HEK293T (cell line): ENCODE results near the gene PDPK1.
A peak's percentile ranks its signal among the peaks of the same experiment; 100 is the strongest.
"Not testable (repeated sequence)": the region's sequence is repeated elsewhere in the genome, so short reads cannot be mapped to it uniquely, and the experiment has no call there.

Source experiments
- CTCF ChIA-PET: fragments of 350-600 bp; formaldehyde crosslinking; extraction: SDS; loops from one replicate; lab custom pipeline; 2021; ENCODE audit warnings: antibody characterized with exemption, inconsistent platforms; lab: Yijun Ruan, JAX
- POLR2A ChIA-PET: fragments of 350-600 bp; formaldehyde crosslinking; extraction: SDS; loops from one replicate; lab custom pipeline; 2020; ENCODE audit warnings: antibody characterized with exemption, inconsistent platforms; lab: Yijun Ruan, JAX
- DNase-seq: peaks from one replicate; pipeline ENCODE4 v3.0.0; 2012; ENCODE audit warnings: mixed read lengths; ENCODE audit errors: extremely low spot score
- ARNT ChIP-seq: fragments of 450-650 bp; IDR thresholded peaks from 2 replicates; pipeline ENCODE4 v1.6.1; 2017; ENCODE audit warnings: mild to moderate bottlenecking
- BHLHE40 ChIP-seq: fragments of 450-650 bp; IDR thresholded peaks from 2 replicates; pipeline ENCODE4 v1.6.1; 2016; ENCODE audit warnings: mild to moderate bottlenecking, moderate library complexity, borderline replicate concordance
- CTBP1 ChIP-seq: fragments of 450-650 bp; IDR thresholded peaks from 2 replicates; pipeline ENCODE4 v1.6.1; 2016; ENCODE audit warnings: borderline replicate concordance
- ELF4 ChIP-seq: fragments of 450-650 bp; IDR thresholded peaks from 2 replicates; pipeline ENCODE4 v1.6.1; 2017; ENCODE audit warnings: antibody characterized with exemption
- FOXA1 ChIP-seq: fragments of 450-650 bp; IDR thresholded peaks from 2 replicates; pipeline ENCODE4 v1.6.1; 2016; ENCODE audit warnings: mild to moderate bottlenecking
- FOXK2 ChIP-seq: fragments of 450-650 bp; IDR thresholded peaks from 2 replicates; pipeline ENCODE4 v1.6.1; 2016; ENCODE audit warnings: mild to moderate bottlenecking
- FOXM1 ChIP-seq: fragments of 450-650 bp; IDR thresholded peaks from 2 replicates; pipeline ENCODE4 v1.6.1; 2017; ENCODE audit warnings: mild to moderate bottlenecking, borderline replicate concordance
- HDGF ChIP-seq: fragments of 450-650 bp; IDR thresholded peaks from 2 replicates; pipeline ENCODE4 v1.6.1; 2017; ENCODE audit warnings: antibody characterized with exemption, borderline replicate concordance
- L3MBTL2 ChIP-seq: fragments of 450-650 bp; conservative IDR thresholded peaks from 2 replicates; pipeline ENCODE4 v1.6.1; 2016; ENCODE audit warnings: mild to moderate bottlenecking
- LEF1 ChIP-seq: fragments of 450-650 bp; IDR thresholded peaks from 2 replicates; pipeline ENCODE4 v1.6.1; 2017; ENCODE audit warnings: mild to moderate bottlenecking, borderline replicate concordance
- NFRKB ChIP-seq: fragments of 450-650 bp; IDR thresholded peaks from 2 replicates; pipeline ENCODE4 v1.6.1; 2016; ENCODE audit warnings: mild to moderate bottlenecking, moderate library complexity
- PKNOX1 ChIP-seq: fragments of 450-650 bp; IDR thresholded peaks from 2 replicates; pipeline ENCODE4 v1.6.1; 2016
- SP1 ChIP-seq: fragments of 450-650 bp; IDR thresholded peaks from 2 replicates; pipeline ENCODE4 v1.6.1; 2017
- SUZ12 ChIP-seq: fragments of 450-650 bp; IDR thresholded peaks from 2 replicates; pipeline ENCODE4 v1.6.1; 2016; ENCODE audit warnings: mild to moderate bottlenecking
- TARDBP ChIP-seq: fragments of 450-650 bp; IDR thresholded peaks from 2 replicates; pipeline ENCODE4 v1.6.1; 2016
- ZNF384 ChIP-seq: fragments of 450-650 bp; IDR thresholded peaks from 2 replicates; pipeline ENCODE4 v1.6.1; 2016

The PDPK1 gene

DNA sequence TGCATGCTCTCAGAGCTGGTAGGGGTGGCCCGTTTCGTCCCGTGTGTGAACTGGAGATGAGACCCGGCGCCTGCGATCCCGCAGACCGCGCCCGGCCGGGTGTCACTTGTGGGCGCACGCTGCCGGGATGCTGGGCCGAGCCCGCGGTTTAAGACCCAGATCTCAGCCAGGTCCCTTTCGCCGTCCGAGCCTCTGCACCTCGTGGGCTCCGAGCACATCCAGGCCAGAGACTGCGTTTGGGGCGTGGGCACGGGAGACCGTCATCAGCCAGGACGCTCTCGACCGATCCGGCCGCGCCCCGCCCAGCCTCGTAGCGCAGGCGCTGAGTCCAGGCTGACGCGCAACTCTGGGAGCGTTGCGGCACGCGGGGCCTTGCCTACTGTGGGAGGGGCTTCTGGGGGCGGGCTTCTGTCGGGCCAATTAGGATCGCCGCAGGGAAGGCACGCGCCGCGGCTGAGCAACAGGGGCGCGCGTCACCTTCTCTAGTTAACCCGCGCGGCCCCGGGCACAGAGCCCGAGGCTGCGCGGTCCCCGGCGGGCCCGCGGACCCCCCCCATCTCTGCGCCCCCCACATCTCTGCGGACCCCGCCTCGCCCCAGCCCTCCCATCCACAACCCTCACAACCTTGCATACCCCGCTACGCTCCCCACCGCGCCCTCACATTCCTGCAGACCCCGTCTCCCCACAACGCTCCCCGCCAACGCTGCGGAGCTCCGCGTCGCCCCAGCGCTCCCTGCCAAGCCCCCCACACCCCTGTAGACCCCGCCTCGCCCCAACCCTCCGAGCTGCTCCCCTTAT is 5.9 kb upstream of the PDPK1 start:
- DNase-seq, result peak; percentile 93

GRCh38 chr16:2532494-2533141 is 5.2 kb upstream of the PDPK1 start:
- ChIA-PET CTCF (no interaction called here), POLR2A (interaction anchor here (0.7 to 1.3 kb wide), 5 partner anchors 12 to 73 kb away, joined by 3 to 6 read pairs (median 3); partner anchors contain the start of genes AMDHD2 and TEDC2)
- no peak for DNase-seq
- TF ChIP-seq PKNOX1, result no peak
- TF ChIP-seq BHLHE40, result no peak
- no peak for TF ChIP-seq HDGF
- no peak for TF ChIP-seq SP1
- TF ChIP-seq FOXM1, result no peak
- 0 out of 2 replicates have a peak, but pooled peaks have one; percentile 17 for TF ChIP-seq L3MBTL2
- TF ChIP-seq NFRKB, result no peak
- no peak for TF ChIP-seq TARDBP
- TF ChIP-seq ZNF384, result no peak

More for the DNA sequence above, 5.9 kb upstream of the PDPK1 start:
- POLR2A ChIA-PET, result interaction anchor here (0.7 to 1.7 kb wide), 8 partner anchors 10 to 72 kb away, joined by 3 to 8 read pairs (median 4); partner anchors contain the start of genes AMDHD2 and TEDC2
- TF ChIP-seq HDGF (0 out of 2 replicates have a peak, but pooled peaks have one; percentile 79), SUZ12 (no peak), L3MBTL2 (peak; percentile 73)
- CTCF ChIA-PET, result no interaction called here

GRCh38 chr16:2533142-2533755 is 4.6 kb upstream of the PDPK1 start:
- CTCF ChIA-PET, DNase-seq: not testable (repeated sequence)
- peak; percentile 90 for TF ChIP-seq ZNF384
- POLR2A ChIA-PET, result interaction anchor here (0.8 to 1.3 kb wide), 4 partner anchors 13 to 73 kb away, joined by 3 to 6 read pairs (median 4); partner anchors contain the start of genes AMDHD2 and TEDC2

GRCh38 chr16:2533912-2534311 is 3.9 kb upstream of the PDPK1 start:
- ChIA-PET POLR2A (no interaction called here), CTCF (no interaction called here)
- DNase-seq, result no peak
- TF ChIP-seq ARNT (no peak), TARDBP (no peak), BHLHE40 (no peak), ZNF384 (no peak), PKNOX1 (no peak), SUZ12 (no peak), NFRKB (no peak), FOXM1 (no peak), L3MBTL2 (no peak), FOXA1 (no peak), SP1 (no peak), HDGF (no peak), FOXK2 (no peak), CTBP1 (no peak), LEF1 (no peak), ELF4 (no peak)

DNA sequence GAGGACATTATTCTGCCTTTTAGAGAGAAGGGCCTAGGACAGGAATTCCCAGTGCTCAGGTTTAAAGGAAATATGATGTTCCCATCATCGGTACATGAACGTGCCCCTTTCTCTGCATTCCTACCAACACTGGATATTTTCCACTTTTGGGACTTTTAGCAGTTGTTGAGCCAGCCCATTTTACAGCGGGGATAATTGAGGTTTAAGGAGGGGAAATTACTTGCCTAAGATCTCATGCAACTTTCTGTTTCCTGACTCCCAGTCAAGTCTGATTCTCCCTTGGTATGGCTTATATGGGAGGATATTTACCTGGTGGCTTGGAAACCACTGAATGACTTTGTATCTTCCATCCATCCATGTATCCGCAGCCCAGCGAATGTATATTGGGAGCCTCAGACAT is 3.5 kb upstream of the PDPK1 start:
- CTCF ChIA-PET, POLR2A ChIA-PET, DNase-seq: not testable (repeated sequence)

DNA sequence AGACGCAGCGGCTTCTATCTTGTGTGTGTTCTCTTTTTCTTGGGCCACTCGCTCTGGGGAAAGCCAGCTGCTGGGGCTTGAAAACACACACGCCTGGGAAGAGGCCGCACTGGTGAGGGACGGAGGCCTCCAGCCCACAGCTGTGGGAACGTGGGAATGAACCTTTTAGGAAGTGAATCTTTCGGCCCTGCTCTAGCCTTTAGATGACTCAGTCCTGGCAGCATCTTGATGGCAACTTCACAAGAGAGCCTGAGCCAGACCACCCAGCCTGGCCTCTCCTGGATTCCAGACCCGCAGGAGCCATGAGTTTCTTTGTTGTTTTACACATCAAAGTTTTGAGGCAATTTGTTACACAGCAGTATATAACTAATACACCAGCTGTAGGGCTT is 2.2 kb upstream of the PDPK1 start:
- no peak for DNase-seq
- ChIA-PET POLR2A (interaction anchor here (1.0 to 1.3 kb wide), 2 partner anchors 20 to 380 kb away, joined by 3 read pairs; partner anchors contain the start of gene TRAF7), CTCF (no interaction called here)
- TF ChIP-seq FOXK2, result no peak
- TF ChIP-seq FOXM1, result no peak
- no peak for TF ChIP-seq CTBP1
- no peak for TF ChIP-seq BHLHE40
- TF ChIP-seq TARDBP, result no peak
- no peak for TF ChIP-seq NFRKB
- no peak for TF ChIP-seq SUZ12
- no peak for TF ChIP-seq PKNOX1
- no peak for TF ChIP-seq LEF1
- TF ChIP-seq HDGF, result no peak
- TF ChIP-seq ELF4, result no peak
- TF ChIP-seq ARNT, result no peak
- no peak for TF ChIP-seq L3MBTL2
- no peak for TF ChIP-seq ZNF384

GRCh38 chr16:2539192-2539844 is 1.5 kb downstream of the PDPK1 start:
- DNase-seq, POLR2A ChIA-PET, CTCF ChIA-PET: not testable (repeated sequence)

- CTCF ChIA-PET, POLR2A ChIA-PET, DNase-seq: not testable (repeated sequence)
These were observed 2.1 kb downstream of the PDPK1 start for GRCh38 chr16:2539845-2540458.

- POLR2A ChIA-PET, DNase-seq, CTCF ChIA-PET: not testable (repeated sequence)
These were observed 3.1 kb downstream of the PDPK1 start for GRCh38 chr16:2540912-2541311.

- POLR2A ChIA-PET, CTCF ChIA-PET: not testable (repeated sequence)
These were observed 3.6 kb downstream of the PDPK1 start for GRCh38 chr16:2541409-2541808.

More at GRCh38 chr16:2541409-2541808, 3.6 kb downstream of the PDPK1 start:
- DNase-seq, result not testable (repeated sequence)
